HAP-1 (cell line): ENCODE measurements around the gene SLC6A2.

Experiments
- DNase-seq, 2 experiments: peaks; one replicate each; pipeline ENCODE4 v3.0.0-alpha.2; 2016 to 2020; ENCODE audit warnings: low spot score in 2 of 2
- H3K27me3 ChIP-seq: fragments of 250-450 bp; sonication (Bioruptor Pico); 2 replicates; pipeline ENCODE4 v1.5.1; 2020; ENCODE audit warnings: low read depth, mild to moderate bottlenecking, moderate library complexity
- H3K36me3 ChIP-seq: fragments of 250-450 bp; sonication (Bioruptor Pico); replicated peaks from 2 replicates; pipeline ENCODE4 v1.5.1; 2020; ENCODE audit warnings: mild to moderate bottlenecking
- H3K4me1 ChIP-seq: fragments of 250-450 bp; sonication (Bioruptor Pico); 2 replicates; pipeline ENCODE4 v1.5.1; 2020; ENCODE audit warnings: mild to moderate bottlenecking
- H3K4me3 ChIP-seq: fragments of 250-450 bp; sonication (Bioruptor Pico); 2 replicates; pipeline ENCODE4 v1.5.1; 2020; ENCODE audit warnings: mild to moderate bottlenecking, moderate library complexity
- H3K9me3 ChIP-seq: fragments of 250-450 bp; sonication (Bioruptor Pico); 2 replicates; pipeline ENCODE4 v1.5.1; 2020; ENCODE audit warnings: mild to moderate bottlenecking, moderate library complexity
- in situ Hi-C: fragments of 300-500 bp; cut with MboI; formaldehyde crosslinking; loops from 3 replicates; pipeline ENCODE4 v1.14.3; 2020; ENCODE audit warnings: low sequenced_read_pairs, inconsistent platforms, mixed read lengths

SLC6A2 gene

GRCh38 chr16:55634193-55634592 is 21.6 kb upstream of the SLC6A2 start:
- H3K9me3 ChIP-seq, result no peaks in the 10 kb centered on the region; the same call in 1 of the 2 replicates
- in situ Hi-C loops, result no loop called here
- no peaks in the 10 kb centered on the region for H3K36me3 ChIP-seq
- H3K4me1 ChIP-seq, result no peaks in the 10 kb centered on the region
- DNase-seq, result no peak
- H3K27me3 ChIP-seq, result no peaks in the 10 kb centered on the region
- H3K4me3 ChIP-seq, result no peak overlapping the region

GRCh38 chr16:55638256-55638655 is 17.5 kb upstream of the SLC6A2 start:
- no peak for DNase-seq
- H3K27me3 ChIP-seq, result no peaks in the 10 kb centered on the region
- H3K36me3 ChIP-seq, result no peaks in the 10 kb centered on the region
- H3K4me1 ChIP-seq, result no peaks in the 10 kb centered on the region
- H3K9me3 ChIP-seq, result no peaks in the 10 kb centered on the region
- in situ Hi-C loops, result no loop called here
- H3K4me3 ChIP-seq, result no peak overlapping the region

- H3K9me3 ChIP-seq, result no peaks in the 10 kb centered on the region
- H3K4me3 ChIP-seq, result no peak overlapping the region
- H3K27me3 ChIP-seq, result no peaks in the 10 kb centered on the region
- H3K4me1 ChIP-seq, result no peaks in the 10 kb centered on the region
- no peaks in the 10 kb centered on the region for H3K36me3 ChIP-seq
- in situ Hi-C loops, result no loop called here
- no peak for DNase-seq
Measured at GRCh38 chr16:55640701-55641327, 15.0 kb upstream of the SLC6A2 start.

- no peaks in the 10 kb centered on the region for H3K36me3 ChIP-seq
- H3K4me1 ChIP-seq, result no peaks in the 10 kb centered on the region
- H3K4me3 ChIP-seq, result no peak overlapping the region
- in situ Hi-C loops, result no loop called here
- no peaks in the 10 kb centered on the region for H3K27me3 ChIP-seq
- H3K9me3 ChIP-seq, result no peaks in the 10 kb centered on the region
- DNase-seq, result no peak
Measured at GRCh38 chr16:55641430-55642056, 14.2 kb upstream of the SLC6A2 start.

- in situ Hi-C loops, result no loop called here
- no peak for DNase-seq
- no peaks in the 10 kb centered on the region for H3K4me1 ChIP-seq
- H3K9me3 ChIP-seq, result no peaks in the 10 kb centered on the region
- no peaks in the 10 kb centered on the region for H3K36me3 ChIP-seq
- no peak overlapping the region for H3K4me3 ChIP-seq
- H3K27me3 ChIP-seq, result no peaks in the 10 kb centered on the region
Measured at GRCh38 chr16:55642611-55643010, 13.2 kb upstream of the SLC6A2 start.

- in situ Hi-C loops, result no loop called here
- Histone ChIP-seq H3K4me3 (no peak overlapping the region), H3K4me1 (no peaks in the 10 kb centered on the region), H3K9me3 (no peaks in the 10 kb centered on the region), H3K36me3 (no peaks in the 10 kb centered on the region), H3K27me3 (no peaks in the 10 kb centered on the region)
- DNase-seq, result no peak
Measured at GRCh38 chr16:55643161-55643970, 12.4 kb upstream of the SLC6A2 start.

GRCh38 chr16:55645986-55646385 is 9.8 kb upstream of the SLC6A2 start:
- no peaks in the 10 kb centered on the region for H3K27me3 ChIP-seq
- in situ Hi-C loops, result no loop called here
- no peaks in the 10 kb centered on the region for H3K9me3 ChIP-seq
- no peaks in the 10 kb centered on the region for H3K36me3 ChIP-seq
- H3K4me3 ChIP-seq, result no peak overlapping the region
- no peak for DNase-seq
- no peaks in the 10 kb centered on the region for H3K4me1 ChIP-seq

GRCh38 chr16:55647343-55647742 is 8.4 kb upstream of the SLC6A2 start:
- Histone ChIP-seq H3K4me1 (no peaks in the 10 kb centered on the region), H3K4me3 (no peak overlapping the region), H3K36me3 (no peaks in the 10 kb centered on the region), H3K9me3 (no peaks in the 10 kb centered on the region), H3K27me3 (no peaks in the 10 kb centered on the region)
- no peak for DNase-seq
- in situ Hi-C loops, result no loop called here

- Histone ChIP-seq H3K9me3 (no peaks in the 10 kb centered on the region), H3K4me1 (no peaks in the 10 kb centered on the region), H3K36me3 (no peaks in the 10 kb centered on the region), H3K27me3 (no peaks in the 10 kb centered on the region), H3K4me3 (no peak overlapping the region)
- in situ Hi-C loops, result no loop called here
- DNase-seq, result no peak
Measured at GRCh38 chr16:55647798-55648197, 8.0 kb upstream of the SLC6A2 start.

- H3K9me3 ChIP-seq, result no peaks in the 10 kb centered on the region
- DNase-seq, result no peak
- H3K4me1 ChIP-seq, result no peaks in the 10 kb centered on the region
- H3K27me3 ChIP-seq, result peaks cover 5% of the 10 kb centered on the region; the same call in 1 of the 2 replicates
- no peak overlapping the region for H3K4me3 ChIP-seq
- in situ Hi-C loops, result no loop called here
- no peaks in the 10 kb centered on the region for H3K36me3 ChIP-seq
Measured at GRCh38 chr16:55651841-55652824, 3.7 kb upstream of the SLC6A2 start.

GRCh38 chr16:55653106-55653505 is 2.7 kb upstream of the SLC6A2 start:
- Histone ChIP-seq H3K36me3 (no peaks in the 10 kb centered on the region), H3K27me3 (peaks cover 5% of the 10 kb centered on the region; the same call in 1 of the 2 replicates)
- in situ Hi-C loops, result no loop called here

GRCh38 chr16:55655381-55655896 is 349 bp upstream of the SLC6A2 start:
- in situ Hi-C loops, result no loop called here
- Histone ChIP-seq H3K9me3 (no peaks in the 10 kb centered on the region), H3K27me3 (peaks cover 5% of the 10 kb centered on the region; the same call in 1 of the 2 replicates), H3K4me1 (no peaks in the 10 kb centered on the region), H3K36me3 (no peaks in the 10 kb centered on the region), H3K4me3 (no peak overlapping the region)
- DNase-seq, result no peak

More at GRCh38 chr16:55653106-55653505, 2.7 kb upstream of the SLC6A2 start:
- DNase-seq, result no peak
- H3K9me3 ChIP-seq, result no peaks in the 10 kb centered on the region
- H3K4me1 ChIP-seq, result no peaks in the 10 kb centered on the region
- no peak overlapping the region for H3K4me3 ChIP-seq

GRCh38 chr16:55656691-55657092 is 904 bp downstream of the SLC6A2 start:
- DNase-seq, result no peak
- peaks cover 5% of the 10 kb centered on the region; the same call in 1 of the 2 replicates for H3K27me3 ChIP-seq
- H3K4me1 ChIP-seq, result no peaks in the 10 kb centered on the region
- no peaks in the 10 kb centered on the region for H3K9me3 ChIP-seq
- H3K36me3 ChIP-seq, result no peaks in the 10 kb centered on the region
- no peak overlapping the region for H3K4me3 ChIP-seq
- in situ Hi-C loops, result no loop called here
